ENCODE results near the gene RAB30. TPM values are rescaled to one million over a fixed set of nuclear protein-coding genes. Genes with fewer than 3 reads are reported as not detected.

RAB30 gene
- total RNA-seq, 1 donor from 2014 or later = 12.3 TPM

DNA sequence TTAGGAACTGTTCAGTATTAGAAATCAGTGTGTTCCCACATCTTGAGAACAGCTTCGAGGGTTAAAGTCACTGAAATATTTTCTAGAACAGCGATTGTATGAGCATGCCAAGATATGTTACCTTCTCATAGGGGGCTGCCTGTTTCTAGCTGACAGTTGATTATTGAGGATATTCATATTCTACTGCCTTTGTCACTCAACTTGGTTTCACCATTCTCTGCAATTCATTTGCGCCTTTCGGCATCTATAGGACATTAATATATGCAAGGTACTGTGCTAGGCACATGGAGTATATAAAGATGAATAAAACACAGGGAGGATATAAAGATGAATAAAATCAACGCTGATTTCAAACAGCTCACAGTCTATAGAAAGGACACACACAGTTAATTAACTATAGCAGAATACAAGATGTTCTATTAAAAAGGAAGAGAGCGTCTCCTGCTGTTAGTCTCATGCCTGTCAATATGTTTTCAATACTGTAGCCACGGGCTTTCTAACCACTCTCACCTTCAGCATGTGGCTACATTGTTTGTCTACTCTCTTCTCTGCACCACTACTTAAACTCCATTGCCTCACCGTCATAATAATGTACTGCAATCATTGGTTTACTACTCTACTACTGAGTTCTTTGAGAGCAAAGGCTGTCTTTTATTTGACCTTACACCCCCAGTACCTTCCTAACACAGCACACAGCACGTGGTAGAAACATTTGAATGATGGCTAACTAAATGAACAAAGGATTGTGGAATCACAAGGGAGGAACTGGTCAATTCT, 81.9 kb downstream of the RAB30 start:
- Histone ChIP-seq H3K27ac (peak overlapping the region; percentile 17), H2AFZ (replicated peaks) (peak overlapping the region; percentile 16), H3F3A (ENCODE audit: low read depth) (peaks cover 16% of the 10 kb centered on the region), H3K9me3 (ENCODE audit: low read depth) (no peaks in the 10 kb centered on the region), H4K20me1 (ENCODE audit: low read depth) (peaks cover 6% of the 10 kb centered on the region), H3K9ac (no peak overlapping the region), H3K79me2 (ENCODE audit: low read depth) (no peaks in the 10 kb centered on the region), H3K36me3 (no peaks in the 10 kb centered on the region), H3K4me2 (peak overlapping the region; percentile 53), H3K4me3 (no peak overlapping the region), H3K27me3 (no peaks in the 10 kb centered on the region), H3K4me1 (peaks cover 19% of the 10 kb centered on the region)
- Mint-ChIP-seq H3K27me3 (ENCODE audit: insufficient read depth, low read depth) (peaks cover 5% of the 10 kb centered on the region), H3K4me3 (peak overlapping the region; percentile 6), H3K9me3 (no peaks in the 10 kb centered on the region), H3K36me3 (peaks cover 16% of the 10 kb centered on the region), H3K27ac (peak overlapping the region; percentile 31), H3K4me1 (peaks cover 23% of the 10 kb centered on the region)
- peak; percentile 70 for DNase-seq (ENCODE audit: low spot score)
- TF ChIP-seq, protein P1, sequence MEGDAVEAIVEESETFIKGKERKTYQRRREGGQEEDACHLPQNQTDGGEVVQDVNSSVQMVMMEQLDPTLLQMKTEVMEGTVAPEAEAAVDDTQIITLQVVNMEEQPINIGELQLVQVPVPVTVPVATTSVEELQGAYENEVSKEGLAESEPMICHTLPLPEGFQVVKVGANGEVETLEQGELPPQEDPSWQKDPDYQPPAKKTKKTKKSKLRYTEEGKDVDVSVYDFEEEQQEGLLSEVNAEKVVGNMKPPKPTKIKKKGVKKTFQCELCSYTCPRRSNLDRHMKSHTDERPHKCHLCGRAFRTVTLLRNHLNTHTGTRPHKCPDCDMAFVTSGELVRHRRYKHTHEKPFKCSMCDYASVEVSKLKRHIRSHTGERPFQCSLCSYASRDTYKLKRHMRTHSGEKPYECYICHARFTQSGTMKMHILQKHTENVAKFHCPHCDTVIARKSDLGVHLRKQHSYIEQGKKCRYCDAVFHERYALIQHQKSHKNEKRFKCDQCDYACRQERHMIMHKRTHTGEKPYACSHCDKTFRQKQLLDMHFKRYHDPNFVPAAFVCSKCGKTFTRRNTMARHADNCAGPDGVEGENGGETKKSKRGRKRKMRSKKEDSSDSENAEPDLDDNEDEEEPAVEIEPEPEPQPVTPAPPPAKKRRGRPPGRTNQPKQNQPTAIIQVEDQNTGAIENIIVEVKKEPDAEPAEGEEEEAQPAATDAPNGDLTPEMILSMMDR (IDR thresholded peaks at IDR 0.05) = no peak
- peak; percentile 66 for TF ChIP-seq EZH2phosphoT487 (IDR thresholded peaks at IDR 0.05)

DNA sequence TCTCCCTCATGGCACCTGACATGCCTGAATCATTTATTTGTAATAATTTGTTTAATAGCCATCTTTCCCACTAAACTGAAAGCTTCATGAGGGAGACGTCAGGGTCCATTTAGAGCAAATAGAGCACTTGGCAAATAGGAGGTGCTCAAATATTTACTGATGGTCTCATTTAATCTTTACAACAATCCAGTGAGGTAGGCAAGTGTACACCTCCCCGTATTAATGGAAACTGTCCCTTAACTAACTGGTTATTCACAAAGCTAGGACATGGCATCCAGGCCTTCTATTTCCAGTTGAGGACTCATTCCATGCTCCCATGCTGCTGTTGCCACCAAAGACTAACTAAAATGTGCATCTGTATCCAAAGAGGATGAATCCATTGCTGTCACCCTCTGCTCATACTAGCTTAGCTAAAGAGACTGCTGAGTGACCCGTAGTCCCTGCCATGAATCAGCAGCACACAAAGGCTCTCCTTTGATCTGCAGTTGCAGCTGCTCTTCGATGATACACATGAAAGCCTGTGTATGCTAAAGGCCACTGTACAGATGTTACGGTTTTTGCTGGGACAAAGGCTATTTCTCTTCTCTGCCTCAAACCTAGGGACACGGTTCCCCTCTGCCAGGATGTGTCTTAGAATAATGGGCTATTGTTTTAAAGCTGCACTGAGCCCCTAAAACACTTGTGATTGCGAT, 82.6 kb downstream of the RAB30 start:
- Histone ChIP-seq H3K36me3 (no peaks in the 10 kb centered on the region), H3K79me2 (ENCODE audit: low read depth) (no peaks in the 10 kb centered on the region), H3K4me1 (peaks cover 26% of the 10 kb centered on the region), H3K9ac (no peak overlapping the region), H3K4me3 (no peak overlapping the region), H3F3A (ENCODE audit: low read depth) (peaks cover 19% of the 10 kb centered on the region), H4K20me1 (ENCODE audit: low read depth) (peaks cover 6% of the 10 kb centered on the region), H3K9me3 (ENCODE audit: low read depth) (no peaks in the 10 kb centered on the region), H3K27ac (no peak overlapping the region), H2AFZ (replicated peaks) (peak overlapping the region; percentile 16), H3K4me2 (peak overlapping the region; percentile 53), H3K27me3 (no peaks in the 10 kb centered on the region)
- Mint-ChIP-seq H3K9me3 (no peaks in the 10 kb centered on the region), H3K27ac (peak overlapping the region; percentile 21), H3K4me3 (no peak overlapping the region), H3K36me3 (peaks cover 23% of the 10 kb centered on the region), H3K4me1 (peaks cover 25% of the 10 kb centered on the region), H3K27me3 (ENCODE audit: insufficient read depth, low read depth) (peaks cover 5% of the 10 kb centered on the region)
- TF ChIP-seq EZH2phosphoT487 (IDR thresholded peaks at IDR 0.05) (no peak), EZH2 (IDR thresholded peaks at IDR 0.05) (no peak)
- TF ChIP-seq, protein P1 (IDR thresholded peaks at IDR 0.05) = no peak
- DNase-seq (ENCODE audit: low spot score) = peak; percentile 17

- Histone ChIP-seq H4K20me1 (ENCODE audit: low read depth) (peaks cover 6% of the 10 kb centered on the region), H3K9me3 (ENCODE audit: low read depth) (no peaks in the 10 kb centered on the region), H3K27me3 (no peaks in the 10 kb centered on the region), H3K36me3 (no peaks in the 10 kb centered on the region), H3F3A (ENCODE audit: low read depth) (peaks cover 19% of the 10 kb centered on the region), H3K27ac (no peak overlapping the region), H3K9ac (no peak overlapping the region), H3K4me3 (no peak overlapping the region), H3K79me2 (ENCODE audit: low read depth) (no peaks in the 10 kb centered on the region), H3K4me1 (peaks cover 27% of the 10 kb centered on the region), H2AFZ (replicated peaks) (no peak overlapping the region), H3K4me2 (no peak overlapping the region)
- peaks cover 23% of the 10 kb centered on the region for H3K36me3 Mint-ChIP-seq
- H3K9me3 Mint-ChIP-seq = no peaks in the 10 kb centered on the region
- no peak overlapping the region for H3K27ac Mint-ChIP-seq
- H3K4me3 Mint-ChIP-seq = no peak overlapping the region
- TF ChIP-seq EZH2phosphoT487 (IDR thresholded peaks at IDR 0.05) (no peak), EZH2 (IDR thresholded peaks at IDR 0.05) (no peak)
- TF ChIP-seq, protein P1 (IDR thresholded peaks at IDR 0.05) = no peak
- H3K4me1 Mint-ChIP-seq = peaks cover 25% of the 10 kb centered on the region
- no peak for DNase-seq (ENCODE audit: low spot score)
- peaks cover 2% of the 10 kb centered on the region for H3K27me3 Mint-ChIP-seq (ENCODE audit: insufficient read depth, low read depth)
These were observed 83.7 kb downstream of the RAB30 start for GRCh38 chr11:82987997-82988396.

All from neural progenitor cell (in vitro differentiated cells).